Activated gamma-delta T cell treated with anti-CD3 and anti-CD28 coated beads, Interleukin-2, amount 50 U/mL, for 16 hours (primary cell): Measurements from ENCODE around the gene SOD3.

Experiments
- DNase-seq: peaks from one replicate; pipeline ENCODE4 v3.0.0-alpha.2; 2020; ENCODE audit warnings: low read depth

The SOD3 gene

GRCh38 chr4:24775032-24775605 is 20.3 kb upstream of the SOD3 start:
- no peak for DNase-seq

GRCh38 chr4:24775750-24776149 is 19.6 kb upstream of the SOD3 start:
- no peak for DNase-seq

- DNase-seq = no peak
Observed at GRCh38 chr4:24777536-24778463, 17.6 kb upstream of the SOD3 start.

- no peak for DNase-seq
Observed at GRCh38 chr4:24778464-24779225, 16.7 kb upstream of the SOD3 start.

GRCh38 chr4:24780936-24781495 is 14.4 kb upstream of the SOD3 start:
- DNase-seq = no peak

GRCh38 chr4:24781999-24782745 is 13.2 kb upstream of the SOD3 start:
- no peak for DNase-seq

- no peak for DNase-seq
Observed at GRCh38 chr4:24783506-24783905, 11.9 kb upstream of the SOD3 start.

GRCh38 chr4:24791043-24791442 is 4.3 kb upstream of the SOD3 start:
- DNase-seq = no peak

GRCh38 chr4:24792552-24792951 is 2.8 kb upstream of the SOD3 start:
- DNase-seq = no peak

- DNase-seq = no peak
Observed at GRCh38 chr4:24793219-24794005, 2.0 kb upstream of the SOD3 start.

GRCh38 chr4:24794051-24794450 is 1.3 kb upstream of the SOD3 start:
- DNase-seq = no peak

GRCh38 chr4:24794480-24794879 is 893 bp upstream of the SOD3 start:
- DNase-seq = no peak

GRCh38 chr4:24795666-24796381 is 451 bp downstream of the SOD3 start:
- no peak for DNase-seq

GRCh38 chr4:24796620-24797019 is 1.2 kb downstream of the SOD3 start:
- no peak for DNase-seq

- DNase-seq = no peak
Observed at GRCh38 chr4:24798036-24798610, 2.8 kb downstream of the SOD3 start.

GRCh38 chr4:24799196-24799543 is 3.8 kb downstream of the SOD3 start:
- DNase-seq = no peak

GRCh38 chr4:24799544-24800324 is 4.4 kb downstream of the SOD3 start:
- DNase-seq = no peak

- no peak for DNase-seq
Observed at GRCh38 chr4:24800325-24800895, 5.0 kb downstream of the SOD3 start.
